HepG2 (cell line): Measurements from ENCODE around the gene TGM2. TPM values are rescaled to one million over a fixed set of nuclear protein-coding genes. Genes with fewer than 3 reads are reported as not detected.

ENCODE experiments used
- ATAC-seq: fragments of 200-7000 bp; cut with Tn5 transposase; 3 replicates; pipeline ENCODE4 v1.9.1; 2020; ENCODE audit warnings: mild to moderate bottlenecking, moderate library complexity
- BruUV-seq: library from RNA; stranded (reverse); fragments of 400-500 nt; replicated peaks from 2 replicates; lab custom pipeline; 2021; lab: Mats Ljungman, UMichigan
- CTCF ChIA-PET: fragments of 300-600 bp; formaldehyde crosslinking; extraction: SDS; loops from one replicate; lab custom pipeline; 2021; ENCODE audit warnings: low total read pairs, inconsistent platforms, low intra/inter-chr PET ratio; lab: Yijun Ruan, JAX
- POLR2A ChIA-PET: fragments of 350-600 bp; sonication (Branson Sonifier 250); formaldehyde crosslinking; loops from one replicate; lab custom pipeline; 2020; ENCODE audit warnings: antibody characterized with exemption, inconsistent platforms; lab: Yijun Ruan, JAX
- DNase-seq: peaks from one replicate; pipeline ENCODE4 v3.0.0-alpha.2; 2015; ENCODE audit warnings: low spot score
- FAIRE-seq: peaks from 3 replicates; lab custom pipeline; 2011; peaks lifted over from hg19 to GRCh38; lab: Jason Lieb, UNC
- H2AFZ ChIP-seq: one replicate; pipeline ENCODE4 v1.6.1; 2011; ENCODE audit warnings: low read length, inconsistent platforms
- H3K27ac ChIP-seq: fragments of 300-600 bp; 3 replicates; pipeline ENCODE4 v1.8.0; 2011; ENCODE audit warnings: mixed run types, mild to moderate bottlenecking, mixed read lengths, low read length, inconsistent platforms; ENCODE audit not compliant: insufficient read depth; ENCODE audit errors: extremely low read length
- H3K27me3 ChIP-seq, 2 experiments: fragments of 200-600 bp in 1 of 2; 2 replicates in 1 of 2; 3 replicates in 1 of 2; pipeline versions ENCODE4 v1.6.0 to v1.8.0; 2011; ENCODE audit warnings: low read length in 2 of 2, mild to moderate bottlenecking in 2 of 2, moderate library complexity in 2 of 2, inconsistent platforms in 1 of 2; ENCODE audit not compliant: insufficient read depth in 2 of 2, control insufficient read depth in 1 of 2
- H3K36me3 ChIP-seq, 2 experiments: fragments of 200-600 bp in 1 of 2; replicated peaks in 1 of 2; 2 replicates in 1 of 2; 3 replicates in 1 of 2; pipeline versions ENCODE4 v1.5.1 to v1.8.0; 2011; ENCODE audit warnings: low read length in 2 of 2, inconsistent platforms in 1 of 2; ENCODE audit not compliant: insufficient read depth in 2 of 2, control insufficient read depth in 1 of 2
- H3K4me1 ChIP-seq: 2 replicates; pipeline ENCODE4 v1.5.1; 2012; ENCODE audit warnings: low read length, inconsistent platforms; ENCODE audit not compliant: insufficient read depth
- H3K4me2 ChIP-seq: 2 replicates; pipeline ENCODE4 v1.6.0; 2011; ENCODE audit warnings: low read depth, low read length, inconsistent platforms
- H3K4me3 ChIP-seq, 3 experiments: fragments of 200-600 bp in 1 of 3; sonication (generic), shearing (Covaris generic) in 1 of 3; replicated peaks in 1 of 3; 2 replicates each; pipeline ENCODE4 v1.5.1; 2011 to 2016; ENCODE audit warnings: low read length in 3 of 3, inconsistent platforms in 2 of 3, low read depth in 2 of 3, mild to moderate bottlenecking in 2 of 3, control low read depth in 1 of 3, mixed read lengths in 1 of 3; ENCODE audit not compliant: insufficient read depth in 1 of 3
- H3K79me2 ChIP-seq: one replicate; pipeline ENCODE4 v1.6.1; 2011; ENCODE audit warnings: low read length, inconsistent platforms; ENCODE audit not compliant: insufficient read depth
- H3K9ac ChIP-seq: 2 replicates; pipeline ENCODE4 v1.6.0; 2011; ENCODE audit warnings: mild to moderate bottlenecking, low read depth, low read length, inconsistent platforms; ENCODE audit not compliant: insufficient read depth
- H3K9me3 ChIP-seq: 2 replicates; pipeline ENCODE4 v1.5.1; 2012; ENCODE audit warnings: mild to moderate bottlenecking, low read length
- H4K20me1 ChIP-seq: 2 replicates; pipeline ENCODE4 v1.6.0; 2011; ENCODE audit warnings: inconsistent platforms, mild to moderate bottlenecking, low read length, moderate library complexity; ENCODE audit not compliant: insufficient read depth
- CREB1 ChIP-seq, 2 experiments: fragments of 450-650 bp in 1 of 2; IDR thresholded peaks; 2 replicates each; pipeline ENCODE4 v1.6.1; 2016 to 2017; ENCODE audit warnings: control low read depth in 1 of 2, mild to moderate bottlenecking in 1 of 2, missing compliant biosample characterization in 1 of 2, missing genetic modification characterization in 1 of 2
- IKZF4 ChIP-seq: sonication (generic); formaldehyde crosslinking; IDR thresholded peaks from 2 replicates; pipeline ENCODE4 v1.5.1; 2020; ENCODE audit warnings: borderline replicate concordance, mild to moderate bottlenecking, low read depth, missing genetic modification reagents; ENCODE audit errors: not compliant biosample characterization
- MBD4 ChIP-seq: IDR thresholded peaks from 2 replicates; pipeline ENCODE4 v1.6.1; 2012; ENCODE audit warnings: low read length, inconsistent platforms, borderline replicate concordance
- MEIS1 ChIP-seq: sonication (generic); formaldehyde crosslinking; IDR thresholded peaks from 2 replicates; pipeline ENCODE4 v1.9.0; 2021; ENCODE audit warnings: mild to moderate bottlenecking, missing genetic modification reagents, moderate library complexity, borderline replicate concordance
- NFKB2 ChIP-seq: sonication (generic); formaldehyde crosslinking; IDR thresholded peaks from 2 replicates; pipeline ENCODE4 v1.4.0; 2020; ENCODE audit warnings: missing genetic modification reagents, borderline replicate concordance
- REXO4 ChIP-seq: sonication (generic); formaldehyde crosslinking; IDR thresholded peaks from 2 replicates; pipeline ENCODE4 v1.8.0; 2022; ENCODE audit warnings: missing genetic modification reagents, mild to moderate bottlenecking, borderline replicate concordance
- SP140L ChIP-seq: sonication (generic); formaldehyde crosslinking; IDR thresholded peaks from 2 replicates; pipeline ENCODE4 v1.4.0; 2020; ENCODE audit warnings: missing genetic modification reagents, borderline replicate concordance
- SRY ChIP-seq: sonication (generic); formaldehyde crosslinking; IDR thresholded peaks from 2 replicates; pipeline ENCODE4 v1.8.0; 2022; ENCODE audit warnings: mild to moderate bottlenecking, missing genetic modification reagents
- ZBTB20 ChIP-seq: sonication (generic); formaldehyde crosslinking; IDR thresholded peaks from 2 replicates; pipeline ENCODE4 v1.8.1; 2023; ENCODE audit warnings: missing genetic modification reagents, low read depth, mild to moderate bottlenecking, borderline replicate concordance
- ZFP90 ChIP-seq: sonication (generic); formaldehyde crosslinking; IDR thresholded peaks from 2 replicates; pipeline ENCODE4 v1.8.0; 2022; ENCODE audit warnings: missing genetic modification reagents, mild to moderate bottlenecking, inconsistent platforms, borderline replicate concordance
- ZNF562 ChIP-seq: sonication (generic); formaldehyde crosslinking; IDR thresholded peaks from 2 replicates; pipeline ENCODE4 v1.8.0; 2022; ENCODE audit warnings: missing genetic modification reagents, borderline replicate concordance
- ZNF746 ChIP-seq: sonication (generic); formaldehyde crosslinking; IDR thresholded peaks from 2 replicates; pipeline ENCODE4 v1.8.0; 2022; ENCODE audit warnings: mild to moderate bottlenecking, missing genetic modification reagents
- ZNF768 ChIP-seq: sonication (generic); formaldehyde crosslinking; IDR thresholded peaks from 2 replicates; pipeline ENCODE4 v1.4.0; 2020; ENCODE audit warnings: missing genetic modification reagents
- ZNF790 ChIP-seq: sonication (generic); formaldehyde crosslinking; IDR thresholded peaks from 2 replicates; pipeline ENCODE4 v1.8.0; 2022; ENCODE audit warnings: missing genetic modification reagents, mild to moderate bottlenecking, borderline replicate concordance
- WGBS: methylation state at CpG from one replicate; pipeline ENCODE4 v1.1.6; 2017; ENCODE audit warnings: low lambda C conversion rate; 5-methylcytosine and 5-hydroxymethylcytosine counted together
- in situ Hi-C: cut with HindIII; loops from 2 replicates; pipeline ENCODE4 v1.10.0; 2017; ENCODE audit warnings: low pct_unique_long_range_greater_than_20kb; ENCODE audit not compliant: extremely low pct_ligation_motif_present
- intact Hi-C: fragments of 100-400 bp; cut with micrococcal nuclease; formaldehyde crosslinking; loops from one replicate; pipeline ENCODE4 v1.10.0; 2022; ENCODE audit not compliant: unreplicated experiment
- polyA plus RNA-seq, 8 experiments: library from polyadenylated mRNA; depleted of rRNA in 3 of 8; stranded (reverse) in 7 of 8; unstranded in 1 of 8; fragments of >200 nt; fragmentation: Illumina TruSeq in 4 of 8; extraction: Trizol in 4 of 8; gene quantifications; 2 replicates each; pipeline versions ENCODE4 v1.2.1 to v1.2.3, GENCODE V29; 2011 to 2016; ENCODE audit warnings: low read depth in 4 of 8, missing spikeins in 1 of 8, mixed read lengths in 1 of 8; ENCODE audit not compliant: insufficient read depth in 1 of 8
- total RNA-seq, 5 experiments: library from RNA; depleted of rRNA; stranded (reverse); fragments of >200 nt; fragmentation: Illumina TruSeq; extraction: Trizol; gene quantifications; 2 replicates each; pipeline ENCODE4 v1.2.3, GENCODE V29; 2016; ENCODE audit warnings: low read depth in 1 of 5
- TF ChIP-seq, protein P1 (sequence below): IDR thresholded peaks from 2 replicates; pipeline ENCODE4 v1.6.1; 2018; ENCODE audit warnings: missing genetic modification reagents
- TF ChIP-seq, protein P2 (sequence below): sonication (generic); formaldehyde crosslinking; IDR thresholded peaks from 2 replicates; pipeline ENCODE4 v1.4.0; 2020; ENCODE audit warnings: missing genetic modification reagents
- TF ChIP-seq, protein P3 (sequence below): sonication (generic); formaldehyde crosslinking; IDR thresholded peaks from 2 replicates; pipeline ENCODE4 v1.4.0; 2020; ENCODE audit warnings: missing genetic modification reagents, borderline replicate concordance

The TGM2 gene
- total and polyA plus RNA-seq, 2 of the 13 experiments (the other 11 are each of a cell fraction or from before 2014, with no cell fraction given) = 4.2 to 46.4 TPM

DNA sequence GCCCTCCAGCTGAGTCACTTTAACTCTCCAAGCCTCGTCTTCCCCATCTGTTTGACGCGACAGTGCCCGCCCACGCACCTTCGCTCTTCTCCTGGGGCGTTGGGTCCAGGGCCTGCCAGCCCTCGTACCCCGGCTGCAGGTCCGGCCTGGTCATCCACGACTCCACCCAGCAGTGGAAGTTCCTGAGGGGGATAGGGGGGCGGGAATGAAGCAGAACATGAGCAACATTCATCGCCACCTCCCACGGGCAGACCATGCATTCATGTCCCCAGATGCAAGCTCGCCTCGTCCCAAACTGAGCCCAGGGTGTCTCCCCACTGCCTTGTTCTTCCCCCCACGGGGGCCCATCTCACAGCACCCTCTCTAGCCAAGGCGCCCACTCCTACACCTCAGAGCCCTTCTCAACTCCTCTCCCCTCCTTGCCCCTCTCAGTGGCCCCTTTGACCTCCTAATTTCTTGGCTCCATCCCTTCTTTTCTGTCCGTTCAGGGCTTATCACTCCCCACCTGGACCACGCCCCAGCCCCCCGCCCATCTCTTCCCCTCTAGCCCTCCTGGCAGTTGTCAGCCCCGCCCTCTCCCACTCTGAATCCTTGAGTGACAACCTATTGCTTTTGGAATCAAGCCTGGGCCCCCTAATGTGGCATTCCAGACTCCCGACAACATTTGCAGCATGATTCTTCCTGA is 23.7 kb downstream of the TGM2 start:
- Histone ChIP-seq H3K4me1 (peaks cover 39% of the 10 kb centered on the region), H3K4me3 (no peak overlapping the region), H3K79me2 (no peaks in the 10 kb centered on the region), H4K20me1 (no peaks in the 10 kb centered on the region), H3K36me3 (no peaks in the 10 kb centered on the region; a peak in 1 of 5 replicates), H3K27me3 (no peaks in the 10 kb centered on the region), H2AFZ (no peak overlapping the region), H3K9ac (no peak overlapping the region), H3K9me3 (no peaks in the 10 kb centered on the region), H3K4me2 (no peak overlapping the region), H3K27ac (no peak overlapping the region)
- intact Hi-C loops = no loop called here
- ATAC-seq (no peak), DNase-seq (no peak), FAIRE-seq (no peak)
- CTCF ChIA-PET = no interaction called here
- POLR2A ChIA-PET = interaction anchor here (1.4 kb wide), 1 partner anchor 16 kb away, joined by 3 read pairs; no protein-coding TSS in a partner anchor
- BruUV-seq = no TSS peak
- in situ Hi-C loops = no loop called here
- WGBS = 96% methylated on average over 23 of the region's 23 CpGs
- peak; percentile 28; the same call in 1 of the 2 replicates for TF ChIP-seq ZNF768 (CRISPR knock-in tag)
- TF ChIP-seq MEIS1 = no peak
- TF ChIP-seq ZBTB20 (CRISPR knock-in tag) = no peak
- peak; percentile 31; the same call in 1 of the 2 replicates for TF ChIP-seq NFKB2 (CRISPR knock-in tag)
- TF ChIP-seq, protein P1, sequence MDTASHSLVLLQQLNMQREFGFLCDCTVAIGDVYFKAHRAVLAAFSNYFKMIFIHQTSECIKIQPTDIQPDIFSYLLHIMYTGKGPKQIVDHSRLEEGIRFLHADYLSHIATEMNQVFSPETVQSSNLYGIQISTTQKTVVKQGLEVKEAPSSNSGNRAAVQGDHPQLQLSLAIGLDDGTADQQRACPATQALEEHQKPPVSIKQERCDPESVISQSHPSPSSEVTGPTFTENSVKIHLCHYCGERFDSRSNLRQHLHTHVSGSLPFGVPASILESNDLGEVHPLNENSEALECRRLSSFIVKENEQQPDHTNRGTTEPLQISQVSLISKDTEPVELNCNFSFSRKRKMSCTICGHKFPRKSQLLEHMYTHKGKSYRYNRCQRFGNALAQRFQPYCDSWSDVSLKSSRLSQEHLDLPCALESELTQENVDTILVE (CRISPR knock-in tag) = no peak
- TF ChIP-seq CREB1 (IDR thresholded peaks at IDR 0.05) = no peak
- no peak for TF ChIP-seq CREB1 (CRISPR knock-in tag; IDR thresholded peaks at IDR 0.05)
- TF ChIP-seq ZNF790 = no peak
- TF ChIP-seq IKZF4 (CRISPR knock-in tag) = no peak
- TF ChIP-seq SRY (CRISPR knock-in tag) = no peak
- TF ChIP-seq, protein P2, sequence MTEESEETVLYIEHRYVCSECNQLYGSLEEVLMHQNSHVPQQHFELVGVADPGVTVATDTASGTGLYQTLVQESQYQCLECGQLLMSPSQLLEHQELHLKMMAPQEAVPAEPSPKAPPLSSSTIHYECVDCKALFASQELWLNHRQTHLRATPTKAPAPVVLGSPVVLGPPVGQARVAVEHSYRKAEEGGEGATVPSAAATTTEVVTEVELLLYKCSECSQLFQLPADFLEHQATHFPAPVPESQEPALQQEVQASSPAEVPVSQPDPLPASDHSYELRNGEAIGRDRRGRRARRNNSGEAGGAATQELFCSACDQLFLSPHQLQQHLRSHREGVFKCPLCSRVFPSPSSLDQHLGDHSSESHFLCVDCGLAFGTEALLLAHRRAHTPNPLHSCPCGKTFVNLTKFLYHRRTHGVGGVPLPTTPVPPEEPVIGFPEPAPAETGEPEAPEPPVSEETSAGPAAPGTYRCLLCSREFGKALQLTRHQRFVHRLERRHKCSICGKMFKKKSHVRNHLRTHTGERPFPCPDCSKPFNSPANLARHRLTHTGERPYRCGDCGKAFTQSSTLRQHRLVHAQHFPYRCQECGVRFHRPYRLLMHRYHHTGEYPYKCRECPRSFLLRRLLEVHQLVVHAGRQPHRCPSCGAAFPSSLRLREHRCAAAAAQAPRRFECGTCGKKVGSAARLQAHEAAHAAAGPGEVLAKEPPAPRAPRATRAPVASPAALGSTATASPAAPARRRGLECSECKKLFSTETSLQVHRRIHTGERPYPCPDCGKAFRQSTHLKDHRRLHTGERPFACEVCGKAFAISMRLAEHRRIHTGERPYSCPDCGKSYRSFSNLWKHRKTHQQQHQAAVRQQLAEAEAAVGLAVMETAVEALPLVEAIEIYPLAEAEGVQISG = no peak
- no peak for TF ChIP-seq ZNF746 (CRISPR knock-in tag)
- no peak for TF ChIP-seq SP140L
- no peak for TF ChIP-seq ZNF562
- TF ChIP-seq, protein P3, sequence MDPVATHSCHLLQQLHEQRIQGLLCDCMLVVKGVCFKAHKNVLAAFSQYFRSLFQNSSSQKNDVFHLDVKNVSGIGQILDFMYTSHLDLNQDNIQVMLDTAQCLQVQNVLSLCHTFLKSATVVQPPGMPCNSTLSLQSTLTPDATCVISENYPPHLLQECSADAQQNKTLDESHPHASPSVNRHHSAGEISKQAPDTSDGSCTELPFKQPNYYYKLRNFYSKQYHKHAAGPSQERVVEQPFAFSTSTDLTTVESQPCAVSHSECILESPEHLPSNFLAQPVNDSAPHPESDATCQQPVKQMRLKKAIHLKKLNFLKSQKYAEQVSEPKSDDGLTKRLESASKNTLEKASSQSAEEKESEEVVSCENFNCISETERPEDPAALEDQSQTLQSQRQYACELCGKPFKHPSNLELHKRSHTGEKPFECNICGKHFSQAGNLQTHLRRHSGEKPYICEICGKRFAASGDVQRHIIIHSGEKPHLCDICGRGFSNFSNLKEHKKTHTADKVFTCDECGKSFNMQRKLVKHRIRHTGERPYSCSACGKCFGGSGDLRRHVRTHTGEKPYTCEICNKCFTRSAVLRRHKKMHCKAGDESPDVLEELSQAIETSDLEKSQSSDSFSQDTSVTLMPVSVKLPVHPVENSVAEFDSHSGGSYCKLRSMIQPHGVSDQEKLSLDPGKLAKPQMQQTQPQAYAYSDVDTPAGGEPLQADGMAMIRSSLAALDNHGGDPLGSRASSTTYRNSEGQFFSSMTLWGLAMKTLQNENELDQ (CRISPR knock-in tag) = no peak
- TF ChIP-seq ZFP90 = no peak
- no peak for TF ChIP-seq REXO4
- no peak for TF ChIP-seq MBD4
